ENCODE data around the gene MINDY1. TPM values are rescaled to one million over a fixed set of nuclear protein-coding genes. Genes with fewer than 3 reads are reported as not detected.

Gene MINDY1
- total RNA-seq, 1 experiment from 2014 or later: 6.8 TPM

DNA sequence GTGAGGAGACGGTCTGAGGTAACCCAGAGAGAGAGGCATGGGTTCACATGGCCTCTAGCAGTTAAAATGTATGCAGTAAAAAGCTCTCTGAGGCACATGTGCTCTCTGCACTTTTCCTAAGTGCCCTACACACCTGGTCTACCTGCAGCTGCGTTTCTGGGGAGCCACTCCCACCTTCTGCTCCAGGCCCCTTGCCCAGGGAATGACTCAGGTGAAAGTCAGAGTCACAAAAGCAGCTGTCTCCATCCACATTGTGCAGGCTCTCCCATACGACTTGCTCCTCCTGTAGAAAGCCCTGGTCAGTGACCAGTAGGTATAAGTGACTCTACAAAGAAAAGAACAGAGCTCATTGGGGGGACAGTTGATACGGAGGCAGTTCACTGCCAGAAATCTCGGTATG, 8.8 kb downstream of the MINDY1 start:
- Mint-ChIP-seq H3K9me3 (no peaks in the 10 kb centered on the region), H3K36me3 (ENCODE audit: insufficient read depth in 1 of 3, low read depth in 3 of 3) (peaks cover 0 to 10% (median 5%) of the 10 kb centered on the region in 3 experiments; a peak in 3 of 7 replicates), H3K27me3 (ENCODE audit: low read depth) (no peaks in the 10 kb centered on the region), H3K4me3 (no peak overlapping the region), H3K27ac (peak overlapping the region in 2 of 3 experiments; percentile 27 to 61; a peak in 2 of 7 replicates), H3K4me1 (peaks cover 5 to 8% of the 10 kb centered on the region in 2 experiments)
- Histone ChIP-seq H2BK15ac (ENCODE audit: low read depth, low read length) (no peak overlapping the region), H2BK120ac (ENCODE audit: low read depth, low read length, poor library complexity, severe bottlenecking) (no peak overlapping the region), H3K27me3 (ENCODE audit: insufficient read depth, low read length) (no peaks in the 10 kb centered on the region), H3K27ac (ENCODE audit: insufficient read length, low read depth, low read length) (no peak overlapping the region), H3K4me2 (ENCODE audit: insufficient read depth, insufficient read length, low read length) (no peak overlapping the region), H3K4me1 (ENCODE audit: insufficient read depth, low read length) (peaks cover 3% of the 10 kb centered on the region; the same call in 1 of the 2 replicates), H3K79me2 (ENCODE audit: insufficient read depth, low read length) (no peaks in the 10 kb centered on the region), H3K56ac (ENCODE audit: insufficient read length, low read depth, low read length) (no peak overlapping the region), H3T11ph (ENCODE audit: low read length) (no peak overlapping the region), H2BK5ac (ENCODE audit: insufficient read length, low read length) (no peak overlapping the region), H4K20me1 (ENCODE audit: control insufficient read depth, insufficient read depth, insufficient read length) (no peaks in the 10 kb centered on the region), H3K4ac (ENCODE audit: low read depth, low read length) (no peak overlapping the region), H3K23ac (ENCODE audit: insufficient read length, low read depth, low read length) (no peak overlapping the region), H3K79me1 (ENCODE audit: insufficient read depth, low read depth, low read length, poor library complexity, severe bottlenecking) (no peaks in the 10 kb centered on the region), H2BK20ac (ENCODE audit: low read depth, low read length, poor library complexity, severe bottlenecking) (no peak overlapping the region), H3K9ac (ENCODE audit: extremely low read depth, insufficient read length, low read length) (no peak overlapping the region), H3K14ac (ENCODE audit: insufficient read depth, low read length) (no peak overlapping the region), H2AK5ac (ENCODE audit: insufficient read length, low read length) (no peak overlapping the region), H2BK12ac (ENCODE audit: insufficient read length, low read depth, low read length) (no peak overlapping the region), H3K23me2 (ENCODE audit: insufficient read length, low read depth, low read length, poor library complexity, severe bottlenecking) (no peaks in the 10 kb centered on the region), H2AFZ (ENCODE audit: low read length) (no peak overlapping the region), H4K91ac (ENCODE audit: insufficient read length, low read depth, low read length) (no peak overlapping the region), H4K8ac (replicated peaks; ENCODE audit: insufficient read length, low read depth, low read length) (no peak overlapping the region), H4K5ac (ENCODE audit: insufficient read length, low read depth, low read length) (no peak overlapping the region), H3K9me3 (ENCODE audit: control insufficient read depth, low read depth, low read length) (no peaks in the 10 kb centered on the region), H3K18ac (ENCODE audit: insufficient read length, low read depth, low read length) (no peak overlapping the region)
- WGBS (ENCODE audit: extremely low coverage, insufficient read length, low lambda C conversion rate): no CpG with 5 or more reads among the region's 5 CpGs
- TF ChIP-seq, protein P1, sequence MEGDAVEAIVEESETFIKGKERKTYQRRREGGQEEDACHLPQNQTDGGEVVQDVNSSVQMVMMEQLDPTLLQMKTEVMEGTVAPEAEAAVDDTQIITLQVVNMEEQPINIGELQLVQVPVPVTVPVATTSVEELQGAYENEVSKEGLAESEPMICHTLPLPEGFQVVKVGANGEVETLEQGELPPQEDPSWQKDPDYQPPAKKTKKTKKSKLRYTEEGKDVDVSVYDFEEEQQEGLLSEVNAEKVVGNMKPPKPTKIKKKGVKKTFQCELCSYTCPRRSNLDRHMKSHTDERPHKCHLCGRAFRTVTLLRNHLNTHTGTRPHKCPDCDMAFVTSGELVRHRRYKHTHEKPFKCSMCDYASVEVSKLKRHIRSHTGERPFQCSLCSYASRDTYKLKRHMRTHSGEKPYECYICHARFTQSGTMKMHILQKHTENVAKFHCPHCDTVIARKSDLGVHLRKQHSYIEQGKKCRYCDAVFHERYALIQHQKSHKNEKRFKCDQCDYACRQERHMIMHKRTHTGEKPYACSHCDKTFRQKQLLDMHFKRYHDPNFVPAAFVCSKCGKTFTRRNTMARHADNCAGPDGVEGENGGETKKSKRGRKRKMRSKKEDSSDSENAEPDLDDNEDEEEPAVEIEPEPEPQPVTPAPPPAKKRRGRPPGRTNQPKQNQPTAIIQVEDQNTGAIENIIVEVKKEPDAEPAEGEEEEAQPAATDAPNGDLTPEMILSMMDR (conservative IDR thresholded peaks at IDR 0.05): no peak
- no peak for DNase-seq
